ENCODE measurements around the gene CXCL16. TPM values are rescaled to one million over a fixed set of nuclear protein-coding genes. Genes with fewer than 3 reads are reported as not detected.
A peak's percentile ranks its signal among the peaks of the same experiment; 100 is the strongest.

The CXCL16 gene
- total and polyA plus RNA-seq, 2 of the 13 experiments (the other 11 are each of a cell fraction or from before 2014, with no cell fraction given), result 9.4 to 101 TPM

- TF ChIP-seq ZNF670 (CRISPR knock-in tag; IDR thresholded peaks at IDR 0.05; ENCODE audit: borderline replicate concordance) (peak; percentile 64; the same call in 1 of the 2 replicates), ZBTB44 (CRISPR knock-in tag; IDR thresholded peaks at IDR 0.05) (no peak; the same call in 1 of the 2 replicates), TBL1XR1 (IDR thresholded peaks at IDR 0.05; ENCODE audit: borderline replicate concordance, low read length, partially characterized antibody) (no peak), ZNF704 (CRISPR knock-in tag; IDR thresholded peaks at IDR 0.05; ENCODE audit: borderline replicate concordance) (no peak), ZSCAN9 (CRISPR knock-in tag; IDR thresholded peaks at IDR 0.05; ENCODE audit: borderline replicate concordance) (peak; percentile 30; the same call in 1 of the 2 replicates), SYNCRIP (IDR thresholded peaks at IDR 0.05; ENCODE audit: insufficient read depth, low read depth, low read length) (no peak), MIXL1 (CRISPR knock-in tag; IDR thresholded peaks at IDR 0.05) (peak; percentile 80), ZNF550 (CRISPR knock-in tag; IDR thresholded peaks at IDR 0.05; ENCODE audit: borderline replicate concordance) (no peak), HMGXB4 (CRISPR knock-in tag; IDR thresholded peaks at IDR 0.05; ENCODE audit: borderline replicate concordance in 1 of 2, low read depth in 1 of 2) (peak; percentile 57 to 94; a peak in 3 of 4 replicates), SRSF1 (optimal IDR thresholded peaks at IDR 0.05; ENCODE audit: low read depth, low read length) (peak; percentile 38), TCF12 (IDR thresholded peaks at IDR 0.05) (no peak), TCF12 (CRISPR knock-in tag; IDR thresholded peaks at IDR 0.05) (no peak; the same call in 1 of the 2 replicates), ELF4 (CRISPR knock-in tag; IDR thresholded peaks at IDR 0.05; ENCODE audit: borderline replicate concordance) (no peak), ZKSCAN1 (IDR thresholded peaks at IDR 0.05; ENCODE audit: low read length) (no peak), ZNF614 (CRISPR knock-in tag; IDR thresholded peaks at IDR 0.05; ENCODE audit: borderline replicate concordance) (peak; percentile 75), ZNF510 (CRISPR knock-in tag; IDR thresholded peaks at IDR 0.05; ENCODE audit: low read depth) (no peak), ZMYM3 (CRISPR knock-in tag; IDR thresholded peaks at IDR 0.05) (no peak), MNT (IDR thresholded peaks at IDR 0.05) (no peak), ZNF562 (CRISPR knock-in tag; IDR thresholded peaks at IDR 0.05; ENCODE audit: borderline replicate concordance) (no peak), HOXA9 (CRISPR knock-in tag; IDR thresholded peaks at IDR 0.05; ENCODE audit: borderline replicate concordance) (0 out of 2 replicates have a peak, but pooled peaks have one; percentile 1), TFDP2 (CRISPR knock-in tag; IDR thresholded peaks at IDR 0.05) (peak; percentile 67), RFX1 (IDR thresholded peaks at IDR 0.05) (no peak)
Observed at GRCh38 chr17:4788807-4789700, 49.3 kb upstream of the CXCL16 start, which contains the start of gene GLTPD2 (continued).

All from HepG2 (cell line).